NCI-H345 (cell line): Measurements from ENCODE around the gene TYK2.
"Not testable (repeated sequence)": the region's sequence is repeated elsewhere in the genome, so short reads cannot be mapped to it uniquely, and the experiment has no call there.

Experiments used
- DNase-seq: peaks from one replicate; lab custom pipeline; 2025; lab: John Stamatoyannopoulos, UW

TYK2 gene

DNA sequence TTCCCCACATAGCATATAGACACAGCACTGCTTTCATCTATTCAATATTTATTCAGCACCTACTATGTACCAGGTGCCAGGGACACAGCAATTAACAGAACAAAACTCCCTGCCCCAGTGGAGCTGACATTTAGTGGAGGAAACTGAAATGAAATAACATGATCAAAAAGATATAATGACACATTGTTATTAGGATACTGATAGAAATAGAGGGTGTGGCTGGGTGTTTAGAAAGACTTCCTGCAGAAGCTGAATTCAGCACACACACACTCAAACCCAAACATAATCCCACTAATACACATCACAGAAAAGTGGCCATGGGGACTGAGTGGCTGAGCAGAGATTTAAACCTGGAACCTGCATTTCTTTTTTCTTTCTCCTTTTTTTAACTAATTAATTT is 26.7 kb upstream of the TYK2 start:
- no peak for DNase-seq

DNA sequence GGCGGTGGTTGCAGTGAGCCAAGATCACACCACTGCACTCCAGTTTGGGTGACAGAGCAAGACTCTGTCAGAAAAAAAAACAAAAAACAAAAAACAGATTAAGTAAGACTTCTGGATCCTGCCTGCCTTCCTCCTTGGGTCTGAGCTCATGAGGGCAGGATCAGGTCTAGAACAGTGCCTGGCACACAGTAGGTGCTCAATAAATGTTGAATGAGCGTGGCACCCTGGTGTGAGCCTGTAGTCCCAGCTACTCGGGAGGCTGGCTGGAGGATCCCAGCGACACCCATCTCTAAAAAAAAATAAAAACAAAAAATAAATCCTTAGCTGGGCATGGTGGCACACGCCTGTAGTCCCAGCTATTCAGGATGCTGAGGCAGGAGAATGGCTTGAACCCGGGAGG is 25.8 kb upstream of the TYK2 start:
- DNase-seq, result no peak

DNA sequence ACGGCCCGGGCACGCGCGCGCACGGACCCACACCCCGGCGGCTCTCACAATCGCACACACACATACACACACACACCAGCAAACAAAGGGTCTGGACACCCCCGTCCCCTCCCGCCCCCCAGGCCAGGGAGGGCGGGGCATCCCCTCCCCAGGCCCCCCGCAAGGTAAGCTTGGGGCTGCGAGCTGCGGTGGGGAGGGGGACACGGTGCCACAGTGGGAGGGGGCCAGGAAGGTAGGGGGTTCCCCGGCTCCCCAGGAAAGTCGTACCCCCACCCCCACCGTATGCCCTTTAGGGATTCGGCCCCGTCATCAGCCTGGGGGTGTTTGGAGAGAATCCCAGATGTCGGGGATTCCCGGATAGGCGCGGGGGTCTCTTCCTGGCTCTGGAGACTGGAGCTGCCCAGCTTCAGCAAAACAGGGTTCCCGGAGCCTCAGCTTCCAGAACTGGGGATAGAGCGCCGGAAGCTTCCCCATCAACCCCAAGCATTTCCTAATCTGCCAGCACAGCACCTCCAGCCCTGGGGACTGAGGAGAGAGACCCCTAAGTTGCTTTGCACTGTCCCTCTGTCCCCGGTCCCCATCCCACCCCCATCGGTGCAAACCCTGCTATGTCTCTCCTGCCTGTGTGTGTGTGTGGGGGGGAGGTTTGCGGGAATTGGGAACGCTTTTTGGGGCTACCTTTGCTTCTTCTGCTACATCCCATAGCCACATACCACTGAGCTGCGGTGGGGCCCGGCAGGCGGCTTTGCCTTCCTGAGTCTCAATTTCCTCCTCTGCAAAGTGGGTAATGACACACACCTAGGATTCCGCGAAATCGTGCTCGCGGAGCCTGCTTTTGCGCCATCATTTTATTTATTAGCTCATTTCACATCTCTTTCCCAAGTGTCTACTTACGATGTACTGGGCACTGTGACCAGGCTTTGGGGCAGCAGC is 24.8 kb upstream of the TYK2 start:
- no peak for DNase-seq

DNA sequence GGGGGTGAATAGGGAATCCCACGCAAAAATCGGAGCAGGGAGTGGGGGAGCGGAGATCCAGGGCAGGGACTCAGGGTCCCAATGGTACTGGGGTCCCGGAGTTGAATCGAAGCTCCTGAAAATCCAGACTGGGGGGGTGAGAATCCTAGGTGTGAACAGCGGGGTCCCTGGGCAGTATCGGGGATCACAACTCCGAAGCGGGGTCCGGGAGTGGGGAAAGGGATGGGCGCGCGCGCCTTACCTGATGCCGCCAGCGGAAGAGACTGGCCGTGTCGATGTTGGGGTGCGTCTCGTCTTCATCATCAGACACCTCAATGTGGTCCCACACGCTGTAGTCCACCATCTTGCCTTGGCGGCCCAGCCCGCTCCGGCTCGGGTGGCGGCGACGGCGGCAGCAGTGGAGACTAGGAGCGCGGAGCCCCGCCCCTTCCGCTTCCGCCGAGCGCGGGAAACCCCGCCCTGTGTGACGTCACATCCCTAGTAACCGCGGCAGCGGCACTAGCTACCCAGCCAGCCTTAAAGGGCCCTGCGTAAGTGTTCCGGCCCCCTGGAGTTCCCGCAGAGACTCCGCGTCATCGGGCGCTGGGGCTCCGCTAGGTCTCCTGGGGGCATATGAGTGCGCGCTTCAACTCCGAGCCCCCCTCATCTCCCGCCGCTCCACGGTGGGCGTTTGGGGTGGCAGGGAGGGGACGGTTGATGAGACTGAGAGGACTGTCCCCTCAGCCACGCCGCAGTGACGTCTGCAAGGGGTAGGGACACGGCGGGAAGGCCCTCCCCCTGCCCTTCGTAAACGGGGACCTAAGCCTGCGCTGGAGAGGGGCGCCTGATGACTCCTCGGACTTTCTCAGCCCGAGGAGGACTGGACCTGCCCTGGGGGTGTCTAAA is 23.0 kb upstream of the TYK2 start, which contains the start of gene CDC37:
Gene CDC37 (minus strand): TSS at position 406 of the 885 bp plus-strand sequence. CDS start 63 bp downstream, at position 343.
- peak; percentile 97 for DNase-seq

DNA sequence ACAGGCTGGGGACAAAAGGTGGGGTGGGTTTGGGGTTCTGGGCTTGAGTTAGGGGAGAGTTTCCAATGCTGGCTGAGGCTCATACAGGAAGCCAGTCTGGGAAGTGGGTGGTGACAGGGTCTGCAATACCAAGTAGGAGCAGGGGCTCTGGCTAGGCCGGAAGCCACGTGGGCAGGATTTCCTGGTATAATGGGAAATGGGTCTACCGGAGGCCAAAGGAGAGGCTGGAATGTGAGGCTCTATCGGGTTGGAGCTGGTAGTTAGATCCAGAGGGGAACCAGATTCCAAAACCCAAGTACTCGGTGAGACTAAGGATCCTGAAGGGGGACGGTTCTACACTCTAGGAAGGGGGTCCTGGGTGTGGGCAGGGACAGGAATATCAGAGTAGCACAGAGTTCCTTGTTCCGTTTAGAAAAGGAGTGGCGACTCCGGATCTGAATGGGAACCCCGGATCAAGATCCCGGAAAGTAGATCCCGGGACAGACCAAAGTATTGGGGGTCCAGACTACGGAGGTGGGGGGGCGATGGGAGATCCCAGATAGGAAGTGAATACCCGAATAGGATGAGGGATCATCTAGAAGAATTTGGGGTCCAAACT is 22.2 kb upstream of the TYK2 start:
- no peak for DNase-seq

DNA sequence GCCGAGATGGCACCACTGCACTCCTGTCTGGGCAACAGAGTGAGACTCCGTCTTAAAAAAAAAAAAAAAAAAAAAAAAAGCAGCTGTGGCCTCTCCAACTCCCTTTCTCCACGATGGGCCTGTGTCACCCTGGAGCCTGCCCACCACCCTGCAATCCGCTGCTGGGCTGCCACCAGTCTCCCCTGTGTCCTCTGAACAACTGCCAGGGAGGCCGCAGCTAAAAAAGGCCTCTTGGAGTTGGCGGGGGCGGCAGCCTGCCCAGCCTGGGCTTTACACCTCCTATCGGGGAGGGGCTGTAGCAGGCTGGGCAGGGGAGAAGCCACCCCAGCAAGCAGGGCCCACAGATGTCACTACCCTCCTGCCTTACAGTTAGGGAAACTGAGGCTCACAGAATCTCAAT is 19.5 kb upstream of the TYK2 start:
- no peak for DNase-seq

DNA sequence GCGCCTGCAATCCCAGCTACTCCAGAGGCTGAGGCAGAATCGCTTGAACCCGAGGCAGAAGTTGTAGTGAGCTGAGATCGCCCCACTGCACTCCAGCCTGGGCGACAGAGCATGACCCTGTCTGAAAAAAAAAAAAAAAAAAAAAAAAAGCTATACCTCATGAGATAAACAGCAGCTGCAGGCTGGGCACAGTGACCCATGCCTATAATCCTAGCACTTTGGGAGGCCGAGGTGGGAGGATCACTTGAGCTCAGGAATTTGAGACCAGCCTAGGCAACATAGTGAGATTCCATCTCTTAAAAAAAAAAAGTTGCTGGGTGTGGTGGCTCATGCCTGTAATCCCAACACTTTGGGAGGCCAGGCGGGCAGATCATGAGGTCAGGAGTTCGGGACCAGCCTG is 19.0 kb upstream of the TYK2 start:
- DNase-seq, result not testable (repeated sequence)

DNA sequence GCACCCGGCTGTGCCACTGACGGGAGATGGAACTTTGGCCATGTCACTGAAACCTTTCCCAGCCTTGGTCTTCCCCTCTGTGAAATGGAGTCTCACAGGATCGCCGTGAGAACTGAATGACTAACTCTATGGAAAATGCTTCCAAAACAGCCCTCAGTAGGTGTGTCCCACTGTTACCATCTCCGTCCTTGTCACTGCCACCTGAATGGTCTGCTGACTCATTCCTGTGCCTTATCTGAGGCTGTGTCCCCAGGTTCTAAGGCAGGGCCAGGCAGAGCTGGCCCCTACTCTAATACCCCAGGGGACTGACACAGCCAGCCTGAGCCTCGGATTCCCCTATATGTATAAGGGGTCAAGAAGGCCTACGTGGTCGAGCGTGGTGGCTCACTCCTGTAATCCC is 18.4 kb upstream of the TYK2 start:
- no peak for DNase-seq

DNA sequence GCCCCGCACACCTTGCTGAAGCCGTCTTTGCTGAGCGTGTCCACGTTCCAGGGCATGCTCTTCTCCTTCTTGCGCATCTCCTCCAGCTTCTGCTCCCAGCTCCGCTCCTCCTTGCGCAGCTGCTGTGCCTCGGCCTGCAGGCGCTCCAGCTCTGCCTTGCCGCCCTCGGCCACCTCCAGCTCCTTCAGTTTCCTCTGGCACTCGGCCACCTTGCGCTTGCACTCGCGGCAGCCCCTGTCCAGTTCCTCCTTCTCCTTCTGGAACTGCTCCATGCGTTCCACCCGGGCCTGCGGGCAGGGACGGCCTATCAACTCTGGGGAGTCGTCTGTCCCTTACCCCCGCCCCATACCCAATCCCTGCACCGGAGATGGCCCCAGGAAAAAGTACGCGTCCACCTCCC is 15.5 kb upstream of the TYK2 start:
- no peak for DNase-seq

DNA sequence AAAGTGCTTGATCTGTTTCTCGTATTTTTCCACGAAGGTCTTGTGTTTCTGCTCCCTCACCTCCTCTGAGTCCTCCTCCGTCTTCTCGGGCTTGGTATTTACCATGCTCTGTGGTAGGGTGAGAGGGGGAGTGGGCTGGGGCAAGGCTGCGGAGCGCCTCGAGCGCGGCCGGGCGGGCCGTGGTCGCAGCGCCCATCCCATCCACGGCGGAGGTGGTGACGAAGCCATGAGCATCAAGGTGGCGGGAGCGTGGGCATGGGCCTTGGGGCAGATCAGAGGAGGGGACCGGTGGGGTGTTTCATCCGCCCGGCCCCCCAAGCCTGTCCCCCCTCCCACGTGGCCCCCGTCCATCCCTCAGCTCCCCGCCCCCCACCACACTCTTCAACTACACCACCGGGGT is 15.1 kb upstream of the TYK2 start:
- no peak for DNase-seq

DNA sequence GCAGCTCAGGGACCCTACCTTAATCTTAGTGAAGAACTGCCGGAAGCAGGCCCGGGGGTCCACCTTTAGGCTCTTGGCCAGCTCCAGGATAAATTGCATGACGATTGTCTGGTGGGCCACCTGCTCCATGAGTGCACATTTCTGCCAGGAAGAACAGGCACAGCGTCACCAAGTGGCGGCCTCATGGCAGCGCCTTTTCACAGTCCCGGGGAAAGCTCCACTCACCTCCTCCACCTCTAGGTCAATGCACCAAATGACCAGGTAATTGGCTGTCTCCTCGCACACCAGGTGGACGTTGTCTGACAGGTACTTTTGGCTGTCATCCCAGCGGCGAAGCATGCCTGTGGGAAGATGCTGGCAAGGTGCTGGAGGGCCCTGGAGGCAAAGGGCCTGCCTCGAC is 14.6 kb upstream of the TYK2 start:
- DNase-seq, result no peak

DNA sequence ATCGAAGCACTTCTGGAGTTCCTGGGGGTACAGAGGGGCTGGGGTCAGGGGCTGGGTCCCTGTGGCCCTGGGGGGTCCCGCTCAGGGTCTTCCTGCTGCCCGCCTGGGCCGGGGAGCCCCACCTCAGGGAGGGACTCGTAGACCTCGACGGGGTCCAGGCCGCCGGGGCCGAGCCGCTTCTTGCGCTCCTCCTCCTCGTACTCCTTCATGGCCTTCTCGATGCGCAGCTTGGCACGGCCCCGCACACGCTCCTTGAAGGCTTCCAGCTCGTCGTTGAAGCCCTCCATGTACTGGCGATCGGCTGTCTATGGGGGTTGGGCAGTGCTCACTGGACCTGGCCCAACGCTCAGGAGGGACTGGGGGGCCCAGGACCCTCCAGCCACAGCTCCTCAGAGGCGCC is 12.8 kb upstream of the TYK2 start:
- DNase-seq, result no peak

DNA sequence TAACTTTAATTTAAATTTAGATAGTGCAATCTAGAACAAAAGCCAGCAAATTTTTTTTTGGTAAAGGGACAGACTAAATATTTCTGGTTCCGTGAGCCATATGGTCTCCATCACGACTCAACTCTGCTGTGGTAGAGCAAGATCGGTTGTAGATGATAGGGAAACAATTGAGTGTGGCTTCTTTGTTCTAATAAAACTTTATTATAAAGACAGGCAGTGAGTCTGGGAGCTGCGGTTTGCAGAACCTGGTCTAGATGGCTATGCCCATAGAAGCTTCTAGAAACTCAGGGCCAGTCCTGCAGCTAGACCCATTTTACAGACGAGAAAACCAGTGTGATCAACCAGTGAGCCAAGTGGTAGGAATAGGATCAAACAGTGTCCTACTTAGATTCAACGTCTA is 11.7 kb upstream of the TYK2 start:
- no peak for DNase-seq

DNA sequence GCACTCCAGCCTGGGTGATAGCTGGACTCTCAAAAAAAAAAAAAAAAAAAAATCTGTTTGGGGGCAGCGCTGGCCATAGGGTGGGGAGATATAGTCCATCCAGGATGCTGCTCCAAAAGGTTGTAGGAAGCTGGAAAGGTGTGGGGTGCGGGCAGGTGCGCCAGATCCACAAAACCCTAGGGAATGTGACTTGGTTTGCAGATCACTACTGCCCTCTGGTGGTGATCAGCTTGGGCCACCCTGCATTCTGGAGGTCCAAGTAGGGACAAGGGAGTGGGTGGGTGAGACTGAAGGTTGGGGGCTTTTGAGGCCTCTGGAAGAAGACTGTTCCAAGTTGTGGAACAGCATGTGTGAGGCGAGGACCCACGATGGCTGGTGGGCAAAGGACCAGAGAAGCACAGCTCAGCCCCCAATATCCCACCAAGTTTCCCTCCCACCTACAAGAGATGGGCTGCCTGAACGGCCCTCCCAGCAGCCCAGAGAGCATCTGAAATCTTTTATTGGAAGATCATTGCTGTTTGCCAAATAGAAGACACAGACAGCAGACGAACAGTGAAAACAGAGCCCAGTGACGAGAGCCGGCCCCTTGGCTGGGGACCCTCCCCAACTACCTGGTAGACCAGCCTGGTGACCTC is 10.4 kb upstream of the TYK2 start:
- DNase-seq, result peak; percentile 72

DNA sequence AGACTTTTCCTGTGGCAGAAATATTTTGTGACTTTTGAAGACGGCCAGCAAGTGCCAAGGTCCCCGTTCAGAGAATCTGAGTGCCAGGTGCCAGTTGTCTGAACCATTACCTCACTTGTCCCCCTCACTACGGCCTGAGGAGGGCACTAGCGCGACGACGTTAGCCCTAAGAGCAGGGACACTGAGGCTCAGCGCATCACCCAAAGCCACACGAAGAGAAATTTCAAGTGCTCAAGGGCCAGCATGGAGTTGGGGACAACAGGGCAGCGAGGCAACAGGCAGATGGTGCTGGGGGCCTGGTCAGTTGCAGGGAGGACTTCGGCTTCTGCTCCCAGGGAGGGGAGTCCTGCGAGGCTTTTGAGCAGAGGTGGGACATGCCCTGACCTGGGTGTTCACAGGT is 9.5 kb upstream of the TYK2 start:
- no peak for DNase-seq

DNA sequence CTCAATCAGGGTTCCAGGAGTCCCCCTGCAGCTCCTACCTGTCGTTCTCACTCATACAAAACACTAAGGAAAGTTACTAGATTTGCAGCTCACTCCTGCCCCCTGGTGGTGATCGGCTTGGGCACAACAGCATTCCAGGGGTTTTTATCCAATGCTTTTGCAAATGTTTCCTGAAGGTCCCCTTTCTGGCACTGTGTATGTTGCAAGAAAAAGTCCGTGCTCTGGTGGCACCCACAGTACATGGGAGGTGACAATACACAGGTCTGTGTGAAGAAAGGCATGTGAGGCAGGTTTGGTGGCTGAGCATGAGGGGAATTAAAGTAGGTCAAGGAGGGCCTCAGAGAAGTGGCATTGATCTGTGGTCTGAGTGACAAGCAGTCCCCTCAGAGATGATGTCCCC is 8.6 kb upstream of the TYK2 start:
- DNase-seq, result peak; percentile 81

DNA sequence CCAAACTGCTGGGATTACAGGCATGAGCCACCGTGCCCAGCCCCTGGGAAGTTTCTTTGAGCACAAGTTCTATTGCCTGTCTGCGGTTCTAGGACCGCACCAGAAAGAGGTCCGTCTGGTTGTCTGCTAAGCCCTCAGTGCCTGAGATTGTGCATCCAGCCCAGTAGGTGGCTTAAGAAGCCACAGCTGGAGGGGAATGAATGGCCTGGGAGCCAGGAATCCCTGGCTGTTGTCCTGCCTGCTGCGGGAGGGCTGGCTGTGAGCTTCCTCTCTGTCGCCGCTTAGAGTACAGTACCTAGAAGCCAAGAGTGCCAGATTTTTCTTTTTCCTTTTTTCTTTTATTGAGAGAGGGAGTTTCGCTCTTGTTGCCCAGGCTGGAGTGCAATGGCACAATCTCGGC is 4.2 kb upstream of the TYK2 start:
- no peak for DNase-seq

DNA sequence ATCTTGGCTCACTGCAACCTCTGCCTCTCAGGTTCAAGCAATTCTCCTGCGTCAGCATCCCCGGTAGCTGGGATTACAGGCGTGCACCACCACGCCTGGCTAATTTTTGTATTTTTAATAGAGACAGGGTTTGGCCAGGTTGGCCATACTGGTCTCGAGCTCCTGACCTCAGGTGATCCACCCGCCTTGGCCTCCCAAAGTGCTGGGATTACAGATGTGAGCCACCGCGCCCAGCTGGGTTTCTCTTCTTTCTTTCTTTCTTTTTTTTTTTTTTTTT is 2.8 kb upstream of the TYK2 start:
- not testable (repeated sequence) for DNase-seq

DNA sequence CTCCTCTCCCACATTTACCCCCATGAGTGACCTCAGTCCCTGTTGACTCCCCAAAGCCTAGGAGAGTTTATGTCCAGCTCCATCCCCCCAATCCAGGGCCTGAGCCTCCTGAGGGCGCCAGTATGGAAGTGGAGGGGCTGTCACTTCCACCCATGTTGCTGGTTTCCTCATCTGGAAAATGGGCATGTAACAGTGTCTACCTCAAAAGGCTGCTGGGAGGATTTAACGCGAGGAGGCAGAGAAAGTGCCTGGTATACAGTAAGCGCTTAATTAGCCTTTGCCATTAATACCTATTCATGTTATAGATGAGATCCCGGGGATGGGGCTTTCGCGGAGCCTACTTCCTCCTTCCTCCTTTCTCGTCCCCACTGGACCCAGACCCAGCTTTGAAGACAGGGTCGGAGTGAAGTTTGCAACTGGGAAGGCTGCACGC is 476 bp downstream of the TYK2 start:
- DNase-seq, result no peak

DNA sequence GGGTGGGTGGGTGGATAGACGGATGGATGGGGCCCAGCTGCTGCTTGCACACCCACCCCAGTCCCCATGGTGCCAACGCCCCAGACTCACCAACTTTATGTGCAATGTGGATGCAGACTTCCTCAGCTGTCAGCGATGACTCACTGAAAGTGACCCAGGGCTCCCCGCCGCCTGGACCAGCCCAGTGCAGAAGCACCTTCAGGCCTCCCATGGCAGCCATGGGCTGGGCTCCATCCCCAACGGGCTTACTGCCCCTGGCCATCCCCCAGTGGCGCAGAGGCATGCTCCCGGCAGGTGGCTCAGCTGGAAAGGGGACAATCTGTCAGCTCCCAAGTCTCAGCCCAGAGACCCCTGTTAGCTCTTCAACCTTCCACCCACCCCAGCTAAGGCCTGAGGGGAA is 2.2 kb downstream of the TYK2 start:
- DNase-seq, result no peak

DNA sequence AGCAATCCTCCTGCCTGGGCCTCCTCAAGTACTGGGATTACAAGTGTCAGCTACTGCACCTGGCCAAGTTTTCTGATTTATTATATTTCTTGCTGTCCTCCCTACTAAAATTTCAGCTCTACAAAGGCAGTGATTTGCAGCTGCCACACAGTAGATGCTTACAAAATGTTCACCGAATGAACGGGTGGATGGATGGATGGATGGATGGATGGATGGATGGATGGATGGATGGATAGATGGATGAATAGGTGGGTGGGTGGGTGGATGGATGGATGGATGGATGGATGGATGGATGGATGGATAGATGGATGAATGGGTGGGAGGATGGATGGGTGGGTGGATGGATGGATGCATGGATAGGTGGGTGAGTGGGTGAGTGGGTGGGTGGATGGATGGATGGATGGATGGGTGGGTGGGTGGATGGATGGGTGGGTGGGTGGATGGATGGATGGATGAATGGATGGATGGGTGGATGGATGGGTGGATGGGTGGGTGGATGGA is 3.2 kb downstream of the TYK2 start:
- not testable (repeated sequence) for DNase-seq

DNA sequence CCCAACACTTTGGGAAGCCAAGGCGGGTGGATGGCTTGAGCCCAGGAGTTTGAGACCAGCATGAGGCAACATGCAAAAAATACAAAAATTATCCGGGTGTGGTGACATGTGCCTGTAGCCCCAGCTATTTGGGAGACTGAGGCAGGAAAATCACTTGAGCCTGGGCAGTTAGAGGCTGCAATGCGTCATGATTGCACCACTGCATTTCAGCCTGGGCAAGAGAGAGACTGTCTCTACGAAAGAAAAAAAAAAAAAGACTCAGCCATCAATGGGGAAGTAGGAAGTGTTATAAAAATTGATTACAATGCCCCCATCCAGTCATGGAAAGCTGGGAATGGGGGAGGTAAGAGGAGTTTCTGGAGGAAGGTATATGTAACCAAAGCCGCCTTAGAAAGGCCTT is 5.4 kb downstream of the TYK2 start:
- DNase-seq, result no peak
